ENCODE measurements around the gene R3HDM2. TPM values are rescaled to one million over a fixed set of nuclear protein-coding genes. Genes with fewer than 3 reads are reported as not detected.

The R3HDM2 gene
- total and polyA plus RNA-seq, 2 of the 13 experiments (the other 11 are each of a cell fraction or from before 2014, with no cell fraction given), result 11.1 to 23.5 TPM

DNA sequence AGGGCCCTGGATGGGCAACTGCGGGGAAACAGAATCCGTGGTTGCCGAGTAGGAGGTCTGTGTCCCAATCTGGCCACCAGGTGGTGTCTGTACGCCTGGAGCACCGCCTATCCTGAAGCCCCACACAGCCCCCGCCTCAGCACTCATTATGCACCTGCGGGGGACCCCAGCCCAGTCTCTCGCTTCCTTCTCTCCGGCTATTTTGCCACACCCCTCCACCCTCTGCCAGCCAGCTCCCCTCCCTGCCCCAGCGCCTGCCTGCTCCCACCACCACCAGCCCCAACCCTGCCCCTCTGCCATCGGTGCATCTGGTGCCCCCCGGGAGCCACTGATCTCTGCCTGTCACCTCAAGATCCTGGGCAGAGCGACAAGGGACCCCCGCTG is 216.5 kb downstream of the R3HDM2 start (continued):
- TF ChIP-seq, protein P1, sequence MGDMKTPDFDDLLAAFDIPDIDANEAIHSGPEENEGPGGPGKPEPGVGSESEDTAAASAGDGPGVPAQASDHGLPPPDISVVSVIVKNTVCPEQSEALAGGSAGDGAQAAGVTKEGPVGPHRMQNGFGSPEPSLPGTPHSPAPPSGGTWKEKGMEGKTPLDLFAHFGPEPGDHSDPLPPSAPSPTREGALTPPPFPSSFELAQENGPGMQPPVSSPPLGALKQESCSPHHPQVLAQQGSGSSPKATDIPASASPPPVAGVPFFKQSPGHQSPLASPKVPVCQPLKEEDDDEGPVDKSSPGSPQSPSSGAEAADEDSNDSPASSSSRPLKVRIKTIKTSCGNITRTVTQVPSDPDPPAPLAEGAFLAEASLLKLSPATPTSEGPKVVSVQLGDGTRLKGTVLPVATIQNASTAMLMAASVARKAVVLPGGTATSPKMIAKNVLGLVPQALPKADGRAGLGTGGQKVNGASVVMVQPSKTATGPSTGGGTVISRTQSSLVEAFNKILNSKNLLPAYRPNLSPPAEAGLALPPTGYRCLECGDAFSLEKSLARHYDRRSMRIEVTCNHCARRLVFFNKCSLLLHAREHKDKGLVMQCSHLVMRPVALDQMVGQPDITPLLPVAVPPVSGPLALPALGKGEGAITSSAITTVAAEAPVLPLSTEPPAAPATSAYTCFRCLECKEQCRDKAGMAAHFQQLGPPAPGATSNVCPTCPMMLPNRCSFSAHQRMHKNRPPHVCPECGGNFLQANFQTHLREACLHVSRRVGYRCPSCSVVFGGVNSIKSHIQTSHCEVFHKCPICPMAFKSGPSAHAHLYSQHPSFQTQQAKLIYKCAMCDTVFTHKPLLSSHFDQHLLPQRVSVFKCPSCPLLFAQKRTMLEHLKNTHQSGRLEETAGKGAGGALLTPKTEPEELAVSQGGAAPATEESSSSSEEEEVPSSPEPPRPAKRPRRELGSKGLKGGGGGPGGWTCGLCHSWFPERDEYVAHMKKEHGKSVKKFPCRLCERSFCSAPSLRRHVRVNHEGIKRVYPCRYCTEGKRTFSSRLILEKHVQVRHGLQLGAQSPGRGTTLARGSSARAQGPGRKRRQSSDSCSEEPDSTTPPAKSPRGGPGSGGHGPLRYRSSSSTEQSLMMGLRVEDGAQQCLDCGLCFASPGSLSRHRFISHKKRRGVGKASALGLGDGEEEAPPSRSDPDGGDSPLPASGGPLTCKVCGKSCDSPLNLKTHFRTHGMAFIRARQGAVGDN (CRISPR knock-in tag; IDR thresholded peaks at IDR 0.05), result peak; percentile 18; the same call in 1 of the 2 replicates
- TF ChIP-seq, protein P2, sequence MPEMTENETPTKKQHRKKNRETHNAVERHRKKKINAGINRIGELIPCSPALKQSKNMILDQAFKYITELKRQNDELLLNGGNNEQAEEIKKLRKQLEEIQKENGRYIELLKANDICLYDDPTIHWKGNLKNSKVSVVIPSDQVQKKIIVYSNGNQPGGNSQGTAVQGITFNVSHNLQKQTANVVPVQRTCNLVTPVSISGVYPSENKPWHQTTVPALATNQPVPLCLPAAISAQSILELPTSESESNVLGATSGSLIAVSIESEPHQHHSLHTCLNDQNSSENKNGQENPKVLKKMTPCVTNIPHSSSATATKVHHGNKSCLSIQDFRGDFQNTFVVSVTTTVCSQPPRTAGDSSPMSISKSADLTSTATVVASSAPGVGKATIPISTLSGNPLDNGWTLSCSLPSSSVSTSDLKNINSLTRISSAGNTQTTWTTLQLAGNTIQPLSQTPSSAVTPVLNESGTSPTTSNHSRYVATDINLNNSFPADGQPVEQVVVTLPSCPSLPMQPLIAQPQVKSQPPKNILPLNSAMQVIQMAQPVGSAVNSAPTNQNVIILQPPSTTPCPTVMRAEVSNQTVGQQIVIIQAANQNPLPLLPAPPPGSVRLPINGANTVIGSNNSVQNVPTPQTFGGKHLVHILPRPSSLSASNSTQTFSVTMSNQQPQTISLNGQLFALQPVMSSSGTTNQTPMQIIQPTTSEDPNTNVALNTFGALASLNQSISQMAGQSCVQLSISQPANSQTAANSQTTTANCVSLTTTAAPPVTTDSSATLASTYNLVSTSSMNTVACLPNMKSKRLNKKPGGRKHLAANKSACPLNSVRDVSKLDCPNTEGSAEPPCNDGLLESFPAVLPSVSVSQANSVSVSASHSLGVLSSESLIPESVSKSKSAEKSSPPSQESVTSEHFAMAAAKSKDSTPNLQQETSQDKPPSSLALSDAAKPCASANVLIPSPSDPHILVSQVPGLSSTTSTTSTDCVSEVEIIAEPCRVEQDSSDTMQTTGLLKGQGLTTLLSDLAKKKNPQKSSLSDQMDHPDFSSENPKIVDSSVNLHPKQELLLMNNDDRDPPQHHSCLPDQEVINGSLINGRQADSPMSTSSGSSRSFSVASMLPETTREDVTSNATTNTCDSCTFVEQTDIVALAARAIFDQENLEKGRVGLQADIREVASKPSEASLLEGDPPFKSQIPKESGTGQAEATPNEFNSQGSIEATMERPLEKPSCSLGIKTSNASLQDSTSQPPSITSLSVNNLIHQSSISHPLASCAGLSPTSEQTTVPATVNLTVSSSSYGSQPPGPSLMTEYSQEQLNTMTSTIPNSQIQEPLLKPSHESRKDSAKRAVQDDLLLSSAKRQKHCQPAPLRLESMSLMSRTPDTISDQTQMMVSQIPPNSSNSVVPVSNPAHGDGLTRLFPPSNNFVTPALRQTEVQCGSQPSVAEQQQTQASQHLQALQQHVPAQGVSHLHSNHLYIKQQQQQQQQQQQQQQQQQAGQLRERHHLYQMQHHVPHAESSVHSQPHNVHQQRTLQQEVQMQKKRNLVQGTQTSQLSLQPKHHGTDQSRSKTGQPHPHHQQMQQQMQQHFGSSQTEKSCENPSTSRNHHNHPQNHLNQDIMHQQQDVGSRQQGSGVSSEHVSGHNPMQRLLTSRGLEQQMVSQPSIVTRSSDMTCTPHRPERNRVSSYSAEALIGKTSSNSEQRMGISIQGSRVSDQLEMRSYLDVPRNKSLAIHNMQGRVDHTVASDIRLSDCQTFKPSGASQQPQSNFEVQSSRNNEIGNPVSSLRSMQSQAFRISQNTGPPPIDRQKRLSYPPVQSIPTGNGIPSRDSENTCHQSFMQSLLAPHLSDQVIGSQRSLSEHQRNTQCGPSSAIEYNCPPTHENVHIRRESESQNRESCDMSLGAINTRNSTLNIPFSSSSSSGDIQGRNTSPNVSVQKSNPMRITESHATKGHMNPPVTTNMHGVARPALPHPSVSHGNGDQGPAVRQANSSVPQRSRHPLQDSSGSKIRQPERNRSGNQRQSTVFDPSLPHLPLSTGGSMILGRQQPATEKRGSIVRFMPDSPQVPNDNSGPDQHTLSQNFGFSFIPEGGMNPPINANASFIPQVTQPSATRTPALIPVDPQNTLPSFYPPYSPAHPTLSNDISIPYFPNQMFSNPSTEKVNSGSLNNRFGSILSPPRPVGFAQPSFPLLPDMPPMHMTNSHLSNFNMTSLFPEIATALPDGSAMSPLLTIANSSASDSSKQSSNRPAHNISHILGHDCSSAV (CRISPR knock-in tag; IDR thresholded peaks at IDR 0.05; ENCODE audit: borderline replicate concordance), result no peak
- TF ChIP-seq RAD21 (CRISPR knock-in tag; IDR thresholded peaks at IDR 0.05) (peak; percentile 70), ZNF274 (CRISPR knock-in tag; IDR thresholded peaks at IDR 0.05) (0 out of 2 replicates have a peak, but pooled peaks have one; percentile 6), RBM22 (optimal IDR thresholded peaks at IDR 0.05; ENCODE audit: low read length) (peak; percentile 78), ZNF263 (CRISPR knock-in tag; IDR thresholded peaks at IDR 0.05) (0 out of 2 replicates have a peak, but pooled peaks have one; percentile 26)
- TF ChIP-seq, protein P3, sequence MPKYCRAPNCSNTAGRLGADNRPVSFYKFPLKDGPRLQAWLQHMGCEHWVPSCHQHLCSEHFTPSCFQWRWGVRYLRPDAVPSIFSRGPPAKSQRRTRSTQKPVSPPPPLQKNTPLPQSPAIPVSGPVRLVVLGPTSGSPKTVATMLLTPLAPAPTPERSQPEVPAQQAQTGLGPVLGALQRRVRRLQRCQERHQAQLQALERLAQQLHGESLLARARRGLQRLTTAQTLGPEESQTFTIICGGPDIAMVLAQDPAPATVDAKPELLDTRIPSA (CRISPR knock-in tag; IDR thresholded peaks at IDR 0.05; ENCODE audit: borderline replicate concordance), result no peak
- TF ChIP-seq, protein P4, sequence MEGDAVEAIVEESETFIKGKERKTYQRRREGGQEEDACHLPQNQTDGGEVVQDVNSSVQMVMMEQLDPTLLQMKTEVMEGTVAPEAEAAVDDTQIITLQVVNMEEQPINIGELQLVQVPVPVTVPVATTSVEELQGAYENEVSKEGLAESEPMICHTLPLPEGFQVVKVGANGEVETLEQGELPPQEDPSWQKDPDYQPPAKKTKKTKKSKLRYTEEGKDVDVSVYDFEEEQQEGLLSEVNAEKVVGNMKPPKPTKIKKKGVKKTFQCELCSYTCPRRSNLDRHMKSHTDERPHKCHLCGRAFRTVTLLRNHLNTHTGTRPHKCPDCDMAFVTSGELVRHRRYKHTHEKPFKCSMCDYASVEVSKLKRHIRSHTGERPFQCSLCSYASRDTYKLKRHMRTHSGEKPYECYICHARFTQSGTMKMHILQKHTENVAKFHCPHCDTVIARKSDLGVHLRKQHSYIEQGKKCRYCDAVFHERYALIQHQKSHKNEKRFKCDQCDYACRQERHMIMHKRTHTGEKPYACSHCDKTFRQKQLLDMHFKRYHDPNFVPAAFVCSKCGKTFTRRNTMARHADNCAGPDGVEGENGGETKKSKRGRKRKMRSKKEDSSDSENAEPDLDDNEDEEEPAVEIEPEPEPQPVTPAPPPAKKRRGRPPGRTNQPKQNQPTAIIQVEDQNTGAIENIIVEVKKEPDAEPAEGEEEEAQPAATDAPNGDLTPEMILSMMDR (CRISPR knock-in tag; IDR thresholded peaks at IDR 0.05), result peak; percentile 81
